ENCODE measurements around the gene KRT82.

KRT82 gene

GRCh38 chr12:52436000-52436827 is 30.1 kb upstream of the KRT82 start:
- Histone ChIP-seq H3K36me3 (ENCODE audit: control insufficient read depth, insufficient read depth, low read length) (no peaks in the 10 kb centered on the region), H3K4me1 (ENCODE audit: control insufficient read depth, insufficient read depth, low read length) (peaks cover 9% of the 10 kb centered on the region), H3K9me3 (ENCODE audit: control insufficient read depth, low read length) (no peaks in the 10 kb centered on the region), H3K27me3 (ENCODE audit: control insufficient read depth, insufficient read depth, low read length, poor library complexity, severe bottlenecking) (no peaks in the 10 kb centered on the region), H3K27ac (ENCODE audit: insufficient read depth, low read depth, low read length, poor library complexity, severe bottlenecking) (no peak overlapping the region), H3K4me3 (ENCODE audit: insufficient read depth, low read depth, low read length) (no peak overlapping the region)
- WGBS, 2 experiments, result 79 to 85% methylated on average over 9 of the region's 9 CpGs

GRCh38 chr12:52435659-52435999 is 29.5 kb upstream of the KRT82 start:
- H3K4me1 ChIP-seq (ENCODE audit: control insufficient read depth, insufficient read depth, low read length), result peaks cover 3% of the 10 kb centered on the region
- no peaks in the 10 kb centered on the region for H3K9me3 ChIP-seq (ENCODE audit: control insufficient read depth, low read length)
- no peaks in the 10 kb centered on the region for H3K36me3 ChIP-seq (ENCODE audit: control insufficient read depth, insufficient read depth, low read length)
- WGBS, 2 experiments, result 94% methylated on average over 6 of the region's 6 CpGs
- H3K27me3 ChIP-seq (ENCODE audit: control insufficient read depth, insufficient read depth, low read length, poor library complexity, severe bottlenecking), result no peaks in the 10 kb centered on the region
- no peak overlapping the region for H3K27ac ChIP-seq (ENCODE audit: insufficient read depth, low read depth, low read length, poor library complexity, severe bottlenecking)
- H3K4me3 ChIP-seq (ENCODE audit: insufficient read depth, low read depth, low read length), result no peak overlapping the region

DNA sequence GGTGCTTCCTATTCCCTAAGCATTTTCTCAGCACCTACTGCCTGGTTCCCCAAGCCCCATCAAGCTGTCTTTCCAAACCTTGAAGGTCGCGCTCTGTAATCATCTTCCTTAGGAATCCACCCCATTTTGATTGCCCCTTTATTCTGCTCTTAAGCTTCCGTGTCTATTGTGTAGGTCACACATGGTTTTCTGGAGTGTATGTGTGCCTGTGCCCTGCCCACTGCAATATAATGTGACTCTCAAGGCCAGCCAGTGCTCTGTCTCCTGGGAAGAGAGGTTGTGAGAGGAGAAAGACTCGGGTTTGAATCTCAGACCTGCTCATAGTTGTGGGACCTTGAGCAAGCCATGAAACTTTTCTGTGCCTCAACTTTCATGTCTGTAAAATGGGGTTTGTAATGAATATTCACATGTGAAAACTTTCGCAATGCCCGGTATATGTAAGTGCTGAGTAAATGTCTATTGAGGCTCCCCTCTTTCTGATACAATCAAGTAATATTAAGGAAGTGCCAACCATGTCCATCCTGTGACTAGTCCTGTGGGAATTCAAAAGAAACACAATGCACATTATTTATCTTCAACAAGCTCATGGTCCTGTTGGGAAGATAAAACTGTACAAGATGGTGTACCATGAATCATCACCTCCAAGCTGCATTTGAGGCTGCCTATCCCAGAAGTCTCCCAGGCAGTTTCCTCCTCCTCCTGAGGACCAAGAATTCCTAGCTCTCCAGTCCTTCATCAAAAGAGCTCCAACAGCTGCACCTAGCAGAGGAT is 28.8 kb upstream of the KRT82 start:
- Histone ChIP-seq H3K9me3 (ENCODE audit: control insufficient read depth, low read length) (no peaks in the 10 kb centered on the region), H3K4me1 (ENCODE audit: control insufficient read depth, insufficient read depth, low read length) (peaks cover 3% of the 10 kb centered on the region), H3K4me3 (ENCODE audit: insufficient read depth, low read depth, low read length) (no peak overlapping the region), H3K36me3 (ENCODE audit: control insufficient read depth, insufficient read depth, low read length) (no peaks in the 10 kb centered on the region), H3K27ac (ENCODE audit: insufficient read depth, low read depth, low read length, poor library complexity, severe bottlenecking) (no peak overlapping the region), H3K27me3 (ENCODE audit: control insufficient read depth, insufficient read depth, low read length, poor library complexity, severe bottlenecking) (no peaks in the 10 kb centered on the region)
- WGBS, 2 experiments, result 92 to 97% methylated on average over 6 of the region's 6 CpGs

- H3K27me3 ChIP-seq (ENCODE audit: control insufficient read depth, insufficient read depth, low read length, poor library complexity, severe bottlenecking), result no peaks in the 10 kb centered on the region
- no peaks in the 10 kb centered on the region for H3K36me3 ChIP-seq (ENCODE audit: control insufficient read depth, insufficient read depth, low read length)
- H3K4me3 ChIP-seq (ENCODE audit: insufficient read depth, low read depth, low read length), result no peak within 1 kb of the TSS
- no peak within 1 kb of the TSS for H3K27ac ChIP-seq (ENCODE audit: insufficient read depth, low read depth, low read length, poor library complexity, severe bottlenecking)
- 90 to 91% methylated on average over 20 of the region's 20 CpGs for WGBS, 2 experiments
- no peaks in the 10 kb centered on the region for H3K9me3 ChIP-seq (ENCODE audit: control insufficient read depth, low read length)
- peaks cover 3% of the 10 kb centered on the region for H3K4me1 ChIP-seq (ENCODE audit: control insufficient read depth, insufficient read depth, low read length)
Measured at GRCh38 chr12:52434081-52434733, 28.1 kb upstream of the KRT82 start, which contains the start of gene KRT75. TSS of gene KRT75 (minus strand) at chr12:52434371. CDS start at chr12:52434304, 67 bp downstream.

- Histone ChIP-seq H3K4me3 (ENCODE audit: insufficient read depth, low read depth, low read length) (no peak overlapping the region), H3K4me1 (ENCODE audit: control insufficient read depth, insufficient read depth, low read length) (peaks cover 3% of the 10 kb centered on the region), H3K9me3 (ENCODE audit: control insufficient read depth, low read length) (no peaks in the 10 kb centered on the region), H3K27me3 (ENCODE audit: control insufficient read depth, insufficient read depth, low read length, poor library complexity, severe bottlenecking) (no peaks in the 10 kb centered on the region), H3K27ac (ENCODE audit: insufficient read depth, low read depth, low read length, poor library complexity, severe bottlenecking) (no peak overlapping the region), H3K36me3 (ENCODE audit: control insufficient read depth, insufficient read depth, low read length) (no peaks in the 10 kb centered on the region)
- WGBS, 2 experiments, result 94 to 95% methylated on average over 12 of the region's 12 CpGs
Measured at GRCh38 chr12:52433501-52434080, 27.5 kb upstream of the KRT82 start.

DNA sequence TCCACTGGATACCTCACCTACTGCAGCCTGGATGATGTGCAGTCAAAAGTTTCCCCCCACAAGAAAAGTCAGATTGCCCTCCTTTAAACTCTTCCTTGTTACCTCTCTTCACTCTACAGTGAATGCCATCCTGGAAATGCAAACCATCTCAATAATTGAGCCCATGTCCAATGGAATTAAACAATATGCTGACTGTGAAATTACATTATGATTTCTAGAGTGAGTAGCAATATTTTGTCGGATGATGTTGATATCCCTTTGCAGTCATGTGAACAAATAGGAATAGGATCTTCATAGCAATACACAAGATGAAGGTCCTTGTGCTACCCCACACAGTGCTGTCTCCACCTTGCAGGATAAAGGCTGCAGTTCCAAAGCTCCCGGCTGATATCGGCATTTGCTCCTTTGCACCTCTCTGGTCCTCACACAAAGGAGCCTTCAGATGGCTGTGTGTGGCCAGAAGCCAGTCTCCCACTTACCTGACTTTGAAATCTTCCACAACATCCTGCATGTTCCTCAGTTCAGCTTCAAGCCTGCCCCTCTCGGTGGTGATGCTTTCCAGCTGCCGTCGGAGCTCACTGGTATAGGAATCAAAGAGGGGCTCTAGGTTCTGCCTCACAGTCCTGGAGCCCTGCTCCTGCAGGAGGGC is 26.5 kb upstream of the KRT82 start:
- H3K36me3 ChIP-seq (ENCODE audit: control insufficient read depth, insufficient read depth, low read length), result no peaks in the 10 kb centered on the region
- 91 to 93% methylated on average over 6 of the region's 6 CpGs for WGBS, 2 experiments
- H3K27me3 ChIP-seq (ENCODE audit: control insufficient read depth, insufficient read depth, low read length, poor library complexity, severe bottlenecking), result no peaks in the 10 kb centered on the region
- no peak overlapping the region for H3K27ac ChIP-seq (ENCODE audit: insufficient read depth, low read depth, low read length, poor library complexity, severe bottlenecking)
- no peaks in the 10 kb centered on the region for H3K9me3 ChIP-seq (ENCODE audit: control insufficient read depth, low read length)
- H3K4me3 ChIP-seq (ENCODE audit: insufficient read depth, low read depth, low read length), result no peak overlapping the region
- H3K4me1 ChIP-seq (ENCODE audit: control insufficient read depth, insufficient read depth, low read length), result peaks cover 3% of the 10 kb centered on the region

DNA sequence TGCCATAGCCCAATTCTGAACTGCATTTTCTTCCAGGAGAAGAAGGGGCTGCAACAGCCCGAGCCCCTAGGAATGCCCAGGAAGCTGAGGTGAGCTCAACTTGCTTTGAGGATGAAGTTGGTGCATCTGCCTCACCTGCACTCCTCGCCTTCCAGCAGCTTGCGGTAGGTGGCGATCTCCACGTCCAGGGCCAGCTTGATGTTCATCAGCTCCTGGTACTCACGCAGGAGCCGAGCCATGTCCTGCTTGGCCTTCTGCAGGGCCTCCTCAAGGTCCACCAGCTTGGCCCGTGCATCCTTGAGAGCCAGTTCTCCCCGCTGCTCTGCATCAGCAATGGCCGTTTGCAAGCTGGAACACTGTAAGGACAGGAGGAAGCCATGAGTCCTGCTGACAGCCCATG is 22.0 kb upstream of the KRT82 start:
- peaks cover 5% of the 10 kb centered on the region for H3K4me1 ChIP-seq (ENCODE audit: control insufficient read depth, insufficient read depth, low read length)
- no peaks in the 10 kb centered on the region for H3K9me3 ChIP-seq (ENCODE audit: control insufficient read depth, low read length)
- no peak overlapping the region for H3K4me3 ChIP-seq (ENCODE audit: insufficient read depth, low read depth, low read length)
- H3K36me3 ChIP-seq (ENCODE audit: control insufficient read depth, insufficient read depth, low read length), result no peaks in the 10 kb centered on the region
- no peak overlapping the region for H3K27ac ChIP-seq (ENCODE audit: insufficient read depth, low read depth, low read length, poor library complexity, severe bottlenecking)
- no peaks in the 10 kb centered on the region for H3K27me3 ChIP-seq (ENCODE audit: control insufficient read depth, insufficient read depth, low read length, poor library complexity, severe bottlenecking)
- WGBS, 2 experiments, result 90 to 91% methylated on average over 10 of the region's 10 CpGs

GRCh38 chr12:52427083-52427482 is 20.9 kb upstream of the KRT82 start:
- Histone ChIP-seq H3K27ac (ENCODE audit: insufficient read depth, low read depth, low read length, poor library complexity, severe bottlenecking) (no peak overlapping the region), H3K36me3 (ENCODE audit: control insufficient read depth, insufficient read depth, low read length) (no peaks in the 10 kb centered on the region), H3K4me1 (ENCODE audit: control insufficient read depth, insufficient read depth, low read length) (peaks cover 10% of the 10 kb centered on the region), H3K9me3 (ENCODE audit: control insufficient read depth, low read length) (no peaks in the 10 kb centered on the region), H3K27me3 (ENCODE audit: control insufficient read depth, insufficient read depth, low read length, poor library complexity, severe bottlenecking) (no peaks in the 10 kb centered on the region), H3K4me3 (ENCODE audit: insufficient read depth, low read depth, low read length) (no peak overlapping the region)
- WGBS, 2 experiments, result 71% methylated on average over 1 of the region's 1 CpG; no CpG with 5 or more reads in 1 of the 2 experiments

- Histone ChIP-seq H3K36me3 (ENCODE audit: control insufficient read depth, insufficient read depth, low read length) (no peaks in the 10 kb centered on the region), H3K4me1 (ENCODE audit: control insufficient read depth, insufficient read depth, low read length) (peaks cover 10% of the 10 kb centered on the region), H3K9me3 (ENCODE audit: control insufficient read depth, low read length) (no peaks in the 10 kb centered on the region), H3K27ac (ENCODE audit: insufficient read depth, low read depth, low read length, poor library complexity, severe bottlenecking) (no peak overlapping the region), H3K27me3 (ENCODE audit: control insufficient read depth, insufficient read depth, low read length, poor library complexity, severe bottlenecking) (no peaks in the 10 kb centered on the region), H3K4me3 (ENCODE audit: insufficient read depth, low read depth, low read length) (no peak overlapping the region)
- WGBS, 2 experiments, result 93 to 97% methylated on average over 2 of the region's 2 CpGs
Measured at GRCh38 chr12:52426034-52426433, 19.9 kb upstream of the KRT82 start.

Data from ectodermal cell (in vitro differentiated cells).